ENCODE results near the gene LATS1. TPM values are rescaled to one million over a fixed set of nuclear protein-coding genes. Genes with fewer than 3 reads are reported as not detected.
"Not testable (repeated sequence)": the region's sequence is repeated elsewhere in the genome, so short reads cannot be mapped to it uniquely, and the experiment has no call there.

LATS1 gene
- total and polyA plus RNA-seq, 2 donors from 2014 or later, result 3.3 to 32.4 TPM

DNA sequence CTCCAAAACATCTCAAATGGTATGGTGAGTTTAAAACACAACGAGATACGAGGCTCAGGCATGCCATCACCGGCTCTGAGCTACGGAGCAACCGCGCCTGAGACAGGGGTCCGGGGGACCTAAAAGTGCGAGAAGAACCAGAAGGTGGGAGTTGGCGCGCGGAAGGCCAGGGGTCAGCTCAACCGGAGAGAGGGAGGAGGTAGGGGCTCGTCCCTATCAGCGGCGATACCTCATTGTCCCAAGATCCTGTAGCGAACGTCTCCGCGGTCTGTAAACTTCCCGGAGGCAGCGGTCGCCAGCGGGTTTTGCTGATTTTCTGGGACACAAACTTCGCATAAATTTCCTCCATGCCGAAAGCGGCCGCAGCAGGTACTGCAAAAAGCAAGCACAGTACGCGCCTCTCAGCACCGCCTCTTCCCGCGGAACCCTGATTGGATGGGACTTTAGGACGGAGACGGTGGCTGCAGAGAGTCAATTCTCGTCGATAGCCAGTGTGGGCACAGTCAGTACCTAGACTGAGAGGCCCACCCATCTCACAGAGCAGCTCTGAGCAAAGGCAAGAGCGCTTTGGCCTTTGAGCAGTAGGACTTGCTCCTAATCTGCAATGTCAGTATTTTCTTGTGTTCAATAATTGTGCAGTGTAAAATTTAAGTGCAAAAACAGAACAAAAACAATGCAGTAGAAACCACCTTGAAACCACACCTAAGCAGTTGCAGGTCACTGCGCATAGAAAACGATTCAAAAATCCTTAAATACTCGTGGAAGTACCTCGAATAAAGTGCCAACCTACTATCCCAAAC is 28.4 kb upstream of the LATS1 start, which contains the start of gene NUP43:
Gene NUP43, minus strand, starts transcription at position 383 of the 800 bp plus-strand sequence. Its CDS starts 34 bp downstream, at position 349.
- peak within 1 kb of the TSS; percentile 66 to 91 (median 80) for H3K4me3 ChIP-seq (ENCODE audit: low read length in 3 of 3)
- H3K27me3 ChIP-seq (ENCODE audit: control insufficient read depth, insufficient read depth, low read length), result no peaks in the 10 kb centered on the region
- H3K27ac ChIP-seq (ENCODE audit: low read depth in 2 of 2, low read length in 2 of 2), result peak within 1 kb of the TSS in 1 of 2 donors; percentile 26
- peaks cover 0 to 8% (median 7%) of the 10 kb centered on the region in 3 donors for H3K4me1 ChIP-seq (ENCODE audit: control insufficient read depth in 2 of 3, insufficient read depth in 2 of 3, low read depth in 1 of 3, low read length in 3 of 3)
- no peak for FAIRE-seq
- peak within 1 kb of the TSS; percentile 20 to 84 (median 71) for H3K9ac ChIP-seq (ENCODE audit: low read length in 3 of 3)
- H3K9me3 ChIP-seq (ENCODE audit: control insufficient read depth in 2 of 3, insufficient read depth in 1 of 3, low read length in 3 of 3), result no peaks in the 10 kb centered on the region
- intact Hi-C loops (cut with DNase I), result no loop called here
- DNase-seq, result peak; percentile 95 to 97 (median 95)
- TF ChIP-seq, protein P1, sequence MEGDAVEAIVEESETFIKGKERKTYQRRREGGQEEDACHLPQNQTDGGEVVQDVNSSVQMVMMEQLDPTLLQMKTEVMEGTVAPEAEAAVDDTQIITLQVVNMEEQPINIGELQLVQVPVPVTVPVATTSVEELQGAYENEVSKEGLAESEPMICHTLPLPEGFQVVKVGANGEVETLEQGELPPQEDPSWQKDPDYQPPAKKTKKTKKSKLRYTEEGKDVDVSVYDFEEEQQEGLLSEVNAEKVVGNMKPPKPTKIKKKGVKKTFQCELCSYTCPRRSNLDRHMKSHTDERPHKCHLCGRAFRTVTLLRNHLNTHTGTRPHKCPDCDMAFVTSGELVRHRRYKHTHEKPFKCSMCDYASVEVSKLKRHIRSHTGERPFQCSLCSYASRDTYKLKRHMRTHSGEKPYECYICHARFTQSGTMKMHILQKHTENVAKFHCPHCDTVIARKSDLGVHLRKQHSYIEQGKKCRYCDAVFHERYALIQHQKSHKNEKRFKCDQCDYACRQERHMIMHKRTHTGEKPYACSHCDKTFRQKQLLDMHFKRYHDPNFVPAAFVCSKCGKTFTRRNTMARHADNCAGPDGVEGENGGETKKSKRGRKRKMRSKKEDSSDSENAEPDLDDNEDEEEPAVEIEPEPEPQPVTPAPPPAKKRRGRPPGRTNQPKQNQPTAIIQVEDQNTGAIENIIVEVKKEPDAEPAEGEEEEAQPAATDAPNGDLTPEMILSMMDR (IDR thresholded peaks at IDR 0.05; ENCODE audit: borderline replicate concordance, extremely low read depth, insufficient read depth), result peak; percentile 55
- peaks cover 0 to 3% (median 3%) of the 10 kb centered on the region in 3 donors for H3K36me3 ChIP-seq (ENCODE audit: control insufficient read depth in 2 of 3, insufficient read depth in 3 of 3, low read length in 3 of 3)

DNA sequence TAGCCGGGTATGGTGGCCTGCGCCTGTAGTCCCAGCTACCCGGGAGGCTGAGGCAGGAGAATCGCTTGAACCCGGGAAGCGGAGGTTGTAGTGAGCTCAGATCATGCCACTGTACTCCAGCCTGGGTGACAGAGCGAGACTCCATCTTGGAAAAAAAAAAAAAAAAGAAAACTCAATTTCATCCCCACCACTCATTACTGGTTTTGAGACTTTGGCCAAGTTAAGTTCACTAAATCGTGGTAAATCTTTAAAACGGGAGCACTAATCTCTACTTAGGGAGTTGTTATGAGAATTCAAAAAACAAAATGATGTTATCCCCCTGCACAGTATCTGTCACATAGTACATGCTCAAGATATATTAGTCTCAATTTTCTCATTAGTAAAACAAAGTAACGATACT is 27.4 kb upstream of the LATS1 start:
- Histone ChIP-seq H3K4me3 (ENCODE audit: low read length in 3 of 3) (peak overlapping the region in 2 of 3 donors; percentile 80 to 91), H3K9ac (ENCODE audit: low read length in 3 of 3) (peak overlapping the region in 2 of 3 donors; percentile 71 to 84)
- H3K9me3 ChIP-seq (ENCODE audit: control insufficient read depth in 2 of 3, insufficient read depth in 1 of 3, low read length in 3 of 3); intact Hi-C loops (cut with DNase I); DNase-seq; H3K27me3 ChIP-seq (ENCODE audit: control insufficient read depth, insufficient read depth, low read length); H3K27ac ChIP-seq (ENCODE audit: low read depth in 2 of 2, low read length in 2 of 2); H3K36me3 ChIP-seq (ENCODE audit: control insufficient read depth in 2 of 3, insufficient read depth in 3 of 3, low read length in 3 of 3); H3K4me1 ChIP-seq (ENCODE audit: control insufficient read depth in 2 of 3, insufficient read depth in 2 of 3, low read depth in 1 of 3, low read length in 3 of 3); FAIRE-seq: not testable (repeated sequence)

DNA sequence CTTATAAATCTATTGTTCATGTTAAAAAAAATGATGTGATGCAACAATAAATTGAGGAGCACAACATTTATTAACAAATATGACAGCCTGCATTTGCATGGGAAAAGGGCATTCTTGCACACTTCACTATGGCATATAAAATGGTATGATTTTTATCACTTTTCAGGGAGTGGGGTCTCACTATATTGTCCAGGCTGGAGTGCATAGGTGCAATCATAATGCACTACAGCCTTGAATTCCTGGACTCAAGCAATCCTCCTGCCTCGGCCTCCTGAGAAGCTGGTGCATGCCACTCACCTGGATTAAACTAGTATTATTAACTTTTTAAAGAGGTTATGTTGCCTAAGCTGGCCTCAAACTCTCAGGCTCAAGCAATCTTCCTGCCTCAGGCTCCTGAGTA is 17.0 kb upstream of the LATS1 start:
- no peak for DNase-seq
- Histone ChIP-seq H3K27me3 (ENCODE audit: control insufficient read depth, insufficient read depth, low read length) (no peaks in the 10 kb centered on the region), H3K4me1 (ENCODE audit: control insufficient read depth in 2 of 3, insufficient read depth in 2 of 3, low read depth in 1 of 3, low read length in 3 of 3) (no peaks in the 10 kb centered on the region), H3K9ac (ENCODE audit: low read length in 3 of 3) (no peak overlapping the region), H3K27ac (ENCODE audit: low read depth in 2 of 2, low read length in 2 of 2) (no peak overlapping the region), H3K4me3 (ENCODE audit: low read length in 3 of 3) (no peak overlapping the region), H3K36me3 (ENCODE audit: control insufficient read depth in 2 of 3, insufficient read depth in 3 of 3, low read length in 3 of 3) (peaks cover 3 to 22% (median 15%) of the 10 kb centered on the region in 3 donors), H3K9me3 (ENCODE audit: control insufficient read depth in 2 of 3, insufficient read depth in 1 of 3, low read length in 3 of 3) (no peaks in the 10 kb centered on the region)
- TF ChIP-seq, protein P1 (IDR thresholded peaks at IDR 0.05; ENCODE audit: borderline replicate concordance, extremely low read depth, insufficient read depth), result no peak
- FAIRE-seq, result no peak
- intact Hi-C loops (cut with DNase I), result no loop called here

DNA sequence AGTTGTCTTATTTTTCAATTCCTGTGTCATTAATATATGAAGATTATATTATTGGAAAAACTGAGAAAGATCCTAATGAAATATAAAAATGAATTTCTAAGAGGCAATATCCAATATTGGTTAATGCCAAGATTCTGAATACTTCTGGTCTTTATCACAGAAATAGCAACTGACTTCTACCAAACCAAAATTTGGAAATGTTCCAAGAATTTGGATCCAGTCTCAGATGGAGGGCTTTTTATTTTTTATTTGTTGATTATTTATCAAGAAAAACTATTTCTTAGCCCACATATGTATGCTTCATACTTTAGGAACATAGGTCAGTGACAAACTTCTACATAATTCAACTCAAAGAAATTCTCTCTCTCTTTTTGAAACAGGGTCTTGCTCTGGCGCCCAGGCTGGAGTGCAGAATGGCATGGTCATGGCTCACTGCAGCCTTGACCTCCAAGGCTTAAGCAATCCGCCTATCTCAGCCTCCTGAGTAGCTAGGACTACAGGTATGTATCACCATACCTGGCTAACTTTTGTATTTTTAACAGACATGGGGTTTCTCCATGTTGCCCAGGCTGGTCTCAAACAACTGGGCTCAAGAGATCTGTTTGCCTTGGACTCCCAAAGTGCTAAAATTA is 15.3 kb upstream of the LATS1 start:
- H3K36me3 ChIP-seq (ENCODE audit: control insufficient read depth in 2 of 3, insufficient read depth in 3 of 3, low read length in 3 of 3), result peaks cover 2 to 18% (median 15%) of the 10 kb centered on the region in 3 donors

More for the DNA sequence above, 15.3 kb upstream of the LATS1 start:
- Histone ChIP-seq H3K4me3 (ENCODE audit: low read length in 3 of 3) (no peak overlapping the region), H3K9me3 (ENCODE audit: control insufficient read depth in 2 of 3, insufficient read depth in 1 of 3, low read length in 3 of 3) (no peaks in the 10 kb centered on the region), H3K27ac (ENCODE audit: low read depth in 2 of 2, low read length in 2 of 2) (no peak overlapping the region), H3K4me1 (ENCODE audit: control insufficient read depth in 2 of 3, insufficient read depth in 2 of 3, low read depth in 1 of 3, low read length in 3 of 3) (peaks cover 0 to 2% (median 0%) of the 10 kb centered on the region in 3 donors), H3K9ac (ENCODE audit: low read length in 3 of 3) (no peak overlapping the region), H3K27me3 (ENCODE audit: control insufficient read depth, insufficient read depth, low read length) (no peaks in the 10 kb centered on the region)
- DNase-seq, result no peak
- no peak for FAIRE-seq
- TF ChIP-seq, protein P1 (IDR thresholded peaks at IDR 0.05; ENCODE audit: borderline replicate concordance, extremely low read depth, insufficient read depth), result no peak
- intact Hi-C loops (cut with DNase I), result no loop called here

Data from kidney (tissue), 14 donors.